ENCODE results near the gene GNG7.
"Not testable (repeated sequence)": the region's sequence is repeated elsewhere in the genome, so short reads cannot be mapped to it uniquely, and the experiment has no call there.

The GNG7 gene

DNA sequence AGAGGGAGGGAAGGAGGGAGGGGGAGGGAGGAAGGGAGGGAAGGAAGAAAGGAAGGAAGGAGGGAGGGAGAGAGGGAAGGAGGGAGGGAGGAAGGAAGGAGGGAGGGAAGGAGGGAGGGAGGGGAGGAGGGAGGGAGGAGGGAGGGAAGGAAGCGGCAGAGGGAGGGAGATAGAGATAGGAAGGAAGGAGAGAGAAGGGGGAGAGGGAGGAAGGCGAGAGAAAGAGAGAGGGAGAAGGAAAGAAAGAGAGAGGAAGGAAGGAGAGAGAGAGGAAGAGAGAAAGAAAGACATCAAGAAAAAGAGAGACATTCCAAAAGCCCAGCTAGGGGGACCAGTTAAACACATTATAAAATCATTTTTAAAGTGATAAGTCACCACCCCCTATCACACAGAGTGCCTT lies 62.5 kb downstream of the GNG7 start:
- DNase-seq: no peak

- DNase-seq: no peak
These were observed 64.0 kb downstream of the GNG7 start for GRCh38 chr19:2638417-2638940.

DNA sequence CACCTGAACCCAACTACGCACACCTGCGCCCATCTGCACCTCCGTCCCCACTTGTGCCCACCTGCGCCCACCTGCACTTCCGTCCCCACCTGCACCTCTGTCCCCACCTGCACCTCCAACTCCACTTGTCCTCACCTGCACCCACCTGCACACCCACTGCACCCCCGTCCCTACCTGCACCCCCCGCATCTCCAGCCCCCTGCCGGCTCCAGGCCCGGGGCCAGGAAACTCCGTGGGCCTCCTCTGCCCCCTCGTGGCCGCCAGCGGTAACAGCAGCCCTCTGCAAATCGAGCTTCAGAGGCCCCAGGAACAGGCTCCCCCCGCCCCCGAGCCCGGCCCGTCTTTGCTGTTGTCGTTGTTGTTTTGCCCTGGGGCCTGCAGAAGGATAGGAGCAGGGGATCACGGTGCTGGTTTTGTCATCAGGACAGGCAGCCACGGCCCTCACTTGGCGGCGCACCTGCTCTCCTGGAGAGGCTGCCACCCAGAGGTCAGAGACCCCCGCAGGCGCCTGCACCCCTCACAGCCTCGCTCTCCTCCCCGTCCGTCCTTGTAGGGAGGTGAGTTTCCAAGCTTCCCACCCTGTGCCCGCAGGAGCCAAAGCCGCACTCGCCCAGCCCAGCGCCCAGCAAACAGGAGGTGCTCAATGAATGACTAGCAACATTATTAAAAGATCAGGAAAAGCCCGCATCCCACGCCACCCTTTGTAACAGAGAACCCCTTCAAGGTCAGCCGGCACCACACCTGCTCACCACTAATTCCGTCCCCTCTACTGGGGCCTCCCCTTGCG lies 65.4 kb downstream of the GNG7 start:
- peak; percentile 23 for DNase-seq

- DNase-seq: no peak
These were observed 66.2 kb downstream of the GNG7 start for GRCh38 chr19:2636141-2636896.

DNA sequence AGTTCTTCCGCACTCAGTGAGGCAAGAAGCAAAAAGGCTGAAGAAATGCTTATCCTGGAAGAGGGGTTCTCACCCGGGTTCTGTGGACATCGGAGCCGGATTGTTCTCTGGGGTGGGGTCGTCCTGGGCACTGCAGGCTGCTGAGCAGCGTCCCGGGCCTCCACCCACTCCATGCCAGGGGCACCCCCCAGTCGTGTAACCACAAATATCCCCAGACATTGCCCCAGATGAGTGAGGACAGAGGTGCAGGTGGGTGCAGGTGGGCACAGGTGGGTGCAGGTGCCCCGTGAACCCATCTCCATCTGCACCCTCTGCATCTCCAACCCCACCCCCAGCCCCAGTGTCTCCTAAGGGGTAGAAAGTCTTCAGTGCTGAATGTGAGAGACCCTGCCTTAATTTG lies 67.5 kb downstream of the GNG7 start:
- DNase-seq: no peak

DNA sequence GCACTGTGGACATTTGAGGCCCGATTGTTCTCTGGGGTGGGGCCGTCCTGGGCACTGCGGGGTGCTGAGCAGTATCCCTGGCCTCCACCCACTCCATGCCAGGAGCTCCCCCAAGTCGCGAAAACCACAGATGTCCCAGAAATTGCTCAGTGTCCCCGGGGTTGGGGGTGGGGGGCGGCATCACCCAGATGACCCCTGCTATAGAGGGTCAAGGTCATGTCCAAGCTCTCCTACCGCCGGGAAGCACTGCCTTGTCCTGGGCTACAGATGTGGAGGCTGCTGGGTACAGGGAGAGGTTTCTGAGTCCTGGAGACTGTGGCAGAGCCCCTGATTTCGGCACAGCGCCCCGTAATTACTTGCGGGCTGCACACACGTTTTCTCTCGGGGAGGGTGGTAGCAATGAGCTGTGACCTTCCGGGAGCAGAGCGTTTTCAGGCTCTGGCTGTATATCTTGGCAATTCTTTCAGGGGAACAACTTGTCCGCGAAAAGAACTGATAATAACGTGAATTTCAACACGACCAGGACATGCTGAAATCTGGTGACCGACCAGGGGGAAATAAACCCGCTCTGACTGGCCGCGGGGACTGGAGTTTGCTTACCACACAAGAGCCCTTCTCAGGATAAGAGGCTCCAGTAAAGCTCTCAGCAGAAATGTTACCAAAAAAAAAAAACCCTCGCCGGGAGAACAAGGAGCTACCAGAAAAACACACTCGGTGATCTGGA lies 68.1 kb downstream of the GNG7 start:
- no peak for DNase-seq

DNA sequence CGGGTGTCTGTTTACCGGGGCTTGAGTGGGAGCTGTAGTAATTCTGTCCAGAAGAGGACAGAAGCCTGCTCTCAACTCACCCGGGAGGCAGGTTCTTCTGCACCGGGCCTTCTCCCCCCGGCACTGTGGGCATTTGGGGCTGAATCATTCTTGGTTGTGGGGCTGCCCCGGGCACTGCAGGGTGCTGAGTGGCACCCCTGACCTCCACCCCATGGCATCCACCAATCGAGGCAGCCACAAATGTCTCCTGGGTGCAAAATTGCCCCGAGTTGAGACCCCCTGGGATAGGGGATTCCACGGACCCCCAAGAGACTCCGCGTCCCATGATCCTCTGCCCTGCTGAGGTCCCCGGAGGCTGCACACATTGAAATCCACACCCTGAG lies 68.8 kb downstream of the GNG7 start:
- no peak for DNase-seq

- no peak for DNase-seq
These were observed 71.2 kb downstream of the GNG7 start for GRCh38 chr19:2631213-2631821.

DNA sequence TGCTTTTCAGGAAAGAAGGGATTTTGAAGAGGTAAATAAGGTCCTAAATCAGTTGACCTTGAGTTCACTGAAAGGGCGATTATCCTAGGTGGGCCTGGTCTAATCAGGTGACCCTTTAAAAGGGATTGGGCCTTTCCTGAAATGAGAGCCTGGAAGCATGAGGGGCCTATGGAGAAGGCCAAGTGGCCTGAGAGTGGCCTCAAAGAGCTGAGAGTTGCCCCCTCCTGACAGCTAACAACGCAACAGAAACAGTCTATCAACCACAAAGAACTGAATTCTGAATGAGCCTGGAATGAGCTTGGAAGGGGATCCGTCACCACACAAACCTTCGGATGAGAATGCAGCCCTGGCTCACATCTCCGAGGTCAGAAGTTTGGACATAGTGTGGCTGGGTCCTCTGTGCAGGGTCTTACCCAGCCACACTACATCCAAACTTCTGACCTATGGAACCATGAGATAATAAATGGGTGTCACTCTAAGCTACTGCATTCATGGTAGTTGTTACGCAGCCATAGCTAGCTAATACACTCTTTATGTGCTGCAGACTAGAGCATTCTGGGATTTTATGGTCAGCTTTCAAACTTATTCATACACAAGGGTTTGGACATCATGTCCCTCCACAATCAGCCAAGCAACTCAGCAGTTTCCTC lies 72.0 kb downstream of the GNG7 start:
- no peak for DNase-seq

DNA sequence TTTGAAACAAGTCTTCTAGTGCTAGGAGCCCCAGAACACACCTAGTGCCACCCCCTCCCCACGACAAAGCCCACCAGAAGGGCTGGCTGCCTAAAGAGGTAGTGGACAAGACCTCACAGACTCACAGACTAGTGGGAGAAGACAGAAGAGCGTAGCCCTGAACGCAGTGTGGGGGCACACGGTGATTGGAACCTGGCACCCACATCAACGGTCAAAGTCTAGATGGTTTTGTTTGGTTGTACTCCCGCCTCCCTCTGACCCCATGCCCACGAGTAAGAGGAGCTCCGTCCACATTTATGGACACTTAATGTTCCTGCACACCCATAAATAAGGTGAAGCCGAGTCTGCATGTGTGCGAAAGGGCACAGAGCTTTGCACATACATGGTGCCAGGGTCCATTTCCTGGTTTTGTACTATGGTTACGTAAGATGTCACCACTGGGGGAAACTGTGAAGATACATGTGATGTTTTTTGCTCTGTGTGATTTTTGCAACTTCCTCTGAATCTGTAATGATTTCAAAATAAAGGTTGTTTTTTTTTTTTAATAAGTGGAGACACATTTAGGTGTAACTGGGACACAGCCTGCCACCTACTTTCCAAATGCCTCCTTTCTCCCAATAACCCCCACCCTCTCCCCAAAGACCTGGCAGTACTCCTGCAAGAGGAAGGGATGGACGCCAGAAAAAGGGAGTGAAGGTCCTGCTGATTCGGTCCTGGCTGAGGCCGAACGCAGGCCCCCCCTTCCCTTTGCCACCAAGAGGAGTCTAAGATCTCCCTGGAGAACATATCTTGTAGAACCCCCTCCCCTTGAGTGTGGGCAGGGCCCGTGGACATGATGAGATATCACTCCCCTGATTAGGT lies 72.8 kb downstream of the GNG7 start:
- DNase-seq: no peak

DNA sequence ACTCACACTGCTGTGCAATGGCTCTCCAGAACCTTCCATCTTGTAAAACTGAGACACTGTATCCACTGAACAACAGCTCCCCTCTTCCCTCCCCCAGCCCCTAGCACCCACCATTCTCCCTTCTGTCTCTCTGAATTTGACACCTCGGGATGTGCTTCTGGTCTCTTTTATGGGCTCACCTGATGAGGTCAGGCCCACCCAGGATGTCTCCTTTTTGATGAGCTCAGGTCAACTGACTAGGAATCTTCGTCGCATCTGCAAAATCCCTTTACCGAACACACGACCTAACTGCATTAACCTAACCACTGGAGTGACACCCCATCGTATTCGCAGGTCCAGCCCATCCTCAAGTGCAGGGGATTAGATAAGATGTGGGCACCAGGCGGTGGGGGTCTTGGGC lies 73.9 kb downstream of the GNG7 start:
- no peak for DNase-seq

DNA sequence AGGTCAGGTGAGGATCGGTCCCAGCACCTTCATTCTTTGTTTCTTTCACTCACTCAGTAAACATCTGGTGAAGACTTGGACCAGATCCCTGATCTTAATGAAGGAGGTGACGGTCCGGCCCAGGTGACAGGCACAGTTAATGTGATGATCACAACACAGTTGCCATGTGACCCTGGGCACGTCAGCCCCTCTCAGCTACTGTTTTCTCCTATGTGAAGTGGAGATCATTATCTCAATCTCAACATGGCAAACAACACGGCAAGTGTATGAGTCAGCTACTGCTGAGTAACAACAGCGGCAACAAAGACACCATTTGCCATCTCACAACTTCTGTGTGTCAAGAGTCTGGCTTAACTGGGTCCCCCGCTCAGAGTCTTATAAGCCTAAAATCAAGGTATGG lies 74.6 kb downstream of the GNG7 start:
- DNase-seq: no peak

GRCh38 chr19:2627319-2627829 lies 75.1 kb downstream of the GNG7 start:
- no peak for DNase-seq

DNA sequence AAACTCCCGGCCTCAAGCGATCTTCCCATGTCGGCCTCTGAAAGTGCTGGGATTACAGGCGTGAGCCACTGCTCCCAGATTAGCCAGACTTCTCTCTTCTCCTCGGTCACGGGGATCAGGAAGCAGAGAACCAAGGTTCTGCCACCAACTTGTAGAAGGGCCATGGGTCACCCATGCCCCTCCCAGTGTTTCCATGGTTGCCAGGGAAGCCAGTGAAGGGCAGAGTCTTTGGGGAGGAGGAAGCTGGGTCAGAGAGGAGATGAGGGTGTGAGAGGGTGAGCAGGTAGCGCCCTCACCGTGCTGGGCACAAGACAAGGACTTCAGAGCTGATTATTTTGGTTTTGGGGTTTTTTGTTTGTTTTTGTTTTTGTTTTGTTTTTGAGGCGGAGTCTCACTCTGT lies 77.1 kb downstream of the GNG7 start:
- DNase-seq: no peak

GRCh38 chr19:2624537-2625091 lies 77.9 kb downstream of the GNG7 start:
- DNase-seq: no peak

DNA sequence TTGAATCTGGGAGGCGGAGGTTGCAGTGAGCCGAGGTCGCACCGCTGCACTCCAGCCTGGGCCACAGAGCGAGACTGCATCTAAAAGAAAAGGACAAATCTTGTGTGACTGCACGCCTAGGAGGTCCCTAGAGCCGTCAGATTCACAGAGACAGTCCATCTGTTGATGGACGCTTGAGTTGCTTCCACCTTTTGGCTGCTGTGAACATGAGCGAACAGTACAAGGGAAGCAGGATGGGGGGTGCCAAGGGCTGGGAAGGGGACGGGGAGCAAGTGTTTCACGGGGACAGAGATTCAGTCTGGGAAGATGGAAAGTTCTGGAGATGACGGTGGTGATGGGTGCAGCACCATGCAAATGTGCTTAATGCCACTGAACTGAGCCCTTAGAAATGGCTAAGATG lies 78.7 kb downstream of the GNG7 start:
- no peak for DNase-seq

DNA sequence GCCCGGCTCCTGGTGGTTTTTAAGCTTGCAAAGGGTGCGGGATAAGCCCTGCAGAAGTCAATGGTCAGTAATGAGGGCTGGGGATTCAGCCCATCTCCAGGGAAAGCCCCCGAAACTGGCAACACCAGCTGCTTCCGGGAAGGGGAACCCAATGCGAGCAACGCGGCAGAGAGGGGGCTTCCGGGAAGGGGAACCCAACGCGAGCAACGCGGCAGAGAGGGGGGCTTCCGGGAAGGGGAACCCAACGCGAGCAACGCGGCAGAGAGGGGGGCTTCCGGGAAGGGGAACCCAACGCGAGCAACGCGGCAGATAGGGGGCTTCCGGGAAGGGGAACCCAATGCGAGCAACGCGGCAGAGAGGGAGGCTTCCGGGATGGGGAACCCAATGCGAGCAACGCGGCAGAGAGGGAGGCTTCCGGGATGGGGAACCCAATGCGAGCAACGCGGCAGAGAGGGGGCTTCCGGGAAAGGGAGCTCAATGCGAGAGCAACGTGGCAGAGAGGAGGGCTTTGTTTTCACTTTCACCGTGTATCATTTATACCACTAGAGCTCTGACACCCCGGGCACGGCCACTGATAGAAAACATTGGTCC lies 80.0 kb downstream of the GNG7 start:
- DNase-seq: not testable (repeated sequence)

GRCh38 chr19:2619076-2619475 lies 83.4 kb downstream of the GNG7 start:
- no peak for DNase-seq

DNA sequence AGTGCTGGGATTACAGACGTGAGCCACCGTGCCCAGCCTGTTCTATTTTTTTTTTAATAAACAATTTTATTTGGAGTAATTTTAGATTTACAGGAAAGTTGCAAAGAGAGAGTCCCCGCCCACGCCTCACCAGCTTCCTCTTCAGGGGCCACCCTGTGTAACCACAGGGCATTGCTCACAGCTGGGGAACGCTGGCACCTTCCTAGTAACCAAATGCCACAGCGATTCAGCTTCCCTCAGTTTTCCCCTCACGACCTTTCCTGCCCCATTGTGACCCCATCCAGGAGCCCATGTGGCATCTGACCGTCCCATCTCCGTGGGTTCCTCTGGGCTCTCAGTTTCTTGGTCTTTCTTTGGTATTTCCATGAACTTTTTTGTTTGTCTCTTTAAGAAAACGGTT lies 83.9 kb downstream of the GNG7 start:
- DNase-seq: no peak

DNA sequence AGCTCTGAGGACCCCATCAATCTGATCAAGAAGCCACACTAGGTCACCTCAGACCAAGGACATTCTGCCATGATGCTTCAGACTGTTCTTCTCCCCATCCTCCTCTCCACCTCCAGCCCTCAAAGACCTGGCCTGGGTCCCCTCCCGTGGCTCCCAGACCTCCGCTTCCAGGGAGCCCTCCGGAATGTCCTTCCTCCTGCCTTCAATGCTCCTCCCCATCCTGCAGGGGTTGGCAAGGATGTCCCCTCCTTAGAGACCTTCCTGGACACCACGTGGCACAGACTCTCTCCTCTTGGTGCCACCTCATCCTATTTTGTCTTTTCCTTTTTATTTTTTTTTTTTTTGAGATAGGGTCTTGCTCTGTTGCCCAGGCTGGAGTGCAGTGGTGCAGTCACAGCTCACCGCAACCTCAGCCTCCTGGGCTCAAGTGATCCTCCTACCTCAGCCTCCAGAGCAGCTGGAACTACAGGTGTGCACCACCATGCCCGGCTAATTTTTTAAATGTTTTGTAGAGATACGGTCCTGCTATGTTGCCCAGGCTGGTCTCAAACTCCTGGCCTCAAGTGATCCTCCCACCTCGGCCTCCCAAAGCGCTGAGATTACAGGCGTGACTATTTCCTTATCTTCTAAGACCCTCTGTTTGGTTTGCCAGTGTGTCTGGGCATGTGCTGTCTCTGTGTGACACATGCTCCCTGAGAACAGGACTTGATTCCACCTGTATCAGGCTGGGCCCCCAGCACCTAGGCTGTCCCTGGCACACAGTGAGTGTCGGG lies 84.9 kb downstream of the GNG7 start:
- no peak for DNase-seq
